Mesenchymal stem cell (in vitro differentiated cells and primary cell): ENCODE data around the gene RMDN3. TPM values are rescaled to one million over a fixed set of nuclear protein-coding genes. Genes with fewer than 3 reads are reported as not detected.
A peak's percentile ranks its signal among the peaks of the same experiment; 100 is the strongest.

ENCODE experiments used
- DNase-seq: peaks from one replicate; pipeline ENCODE4 v3.0.0-alpha.2; 2013
- H2AFZ ChIP-seq: one replicate; pipeline ENCODE4 v1.6.1; 2013; ENCODE audit warnings: low read depth, mild to moderate bottlenecking, control low read depth, inconsistent platforms, low read length, moderate library complexity
- H2AK5ac ChIP-seq: 2 replicates; pipeline ENCODE4 v1.6.1; 2013; ENCODE audit warnings: low read length, moderate library complexity, mild to moderate bottlenecking, inconsistent platforms; ENCODE audit not compliant: severe bottlenecking
- H2BK120ac ChIP-seq: one replicate; pipeline ENCODE4 v1.6.1; 2013; ENCODE audit warnings: low read depth, mild to moderate bottlenecking, inconsistent platforms, low read length, moderate library complexity
- H2BK12ac ChIP-seq, 2 experiments: one replicate each; pipeline ENCODE4 v1.6.1; 2013; ENCODE audit warnings: inconsistent platforms in 2 of 2, low read length in 2 of 2, mild to moderate bottlenecking in 2 of 2, moderate library complexity in 2 of 2, control low read depth in 1 of 2
- H2BK15ac ChIP-seq: one replicate; pipeline ENCODE4 v1.6.1; 2013; ENCODE audit warnings: mild to moderate bottlenecking, low read depth, inconsistent platforms; ENCODE audit not compliant: poor library complexity, severe bottlenecking
- H2BK5ac ChIP-seq: 2 replicates; pipeline ENCODE4 v1.6.1; 2013; ENCODE audit warnings: low read depth, mild to moderate bottlenecking, low read length, control low read depth, inconsistent platforms; ENCODE audit not compliant: poor library complexity, severe bottlenecking
- H3K14ac ChIP-seq, 2 experiments: one replicate each; pipeline ENCODE4 v1.6.1; 2013; ENCODE audit warnings: inconsistent platforms in 2 of 2, low read length in 2 of 2, control low read depth in 1 of 2, mild to moderate bottlenecking in 1 of 2, moderate library complexity in 1 of 2
- H3K18ac ChIP-seq, 2 experiments: one replicate each; pipeline ENCODE4 v1.6.1; 2013; ENCODE audit warnings: inconsistent platforms in 2 of 2, low read length in 2 of 2, control low read depth in 1 of 2, low read depth in 1 of 2, mild to moderate bottlenecking in 1 of 2
- H3K23ac ChIP-seq, 2 experiments: one replicate each; pipeline ENCODE4 v1.6.1; 2013; ENCODE audit warnings: inconsistent platforms in 2 of 2, low read length in 2 of 2, mild to moderate bottlenecking in 2 of 2, moderate library complexity in 2 of 2, control low read depth in 1 of 2
- H3K27ac ChIP-seq: 2 replicates; pipeline ENCODE4 v1.5.1; 2013; ENCODE audit warnings: mild to moderate bottlenecking, moderate library complexity, low read length, control low read depth, inconsistent platforms; ENCODE audit not compliant: poor library complexity, severe bottlenecking
- H3K27me3 ChIP-seq, 2 experiments: 2 replicates each; pipeline versions ENCODE4 v1.6.1 to v1.7.0; 2013; ENCODE audit warnings: low read length in 2 of 2, mild to moderate bottlenecking in 2 of 2, moderate library complexity in 2 of 2, control low read depth in 1 of 2, inconsistent platforms in 1 of 2; ENCODE audit not compliant: control insufficient read depth in 1 of 2, insufficient read depth in 1 of 2
- H3K36me3 ChIP-seq, 2 experiments: 2 replicates each; pipeline versions ENCODE4 v1.6.1 to v1.7.0; 2013; ENCODE audit warnings: low read length in 2 of 2, control low read depth in 1 of 2, inconsistent platforms in 1 of 2, low read depth in 1 of 2, mild to moderate bottlenecking in 1 of 2; ENCODE audit not compliant: insufficient read depth in 2 of 2, control insufficient read depth in 1 of 2
- H3K4ac ChIP-seq, 2 experiments: one replicate each; pipeline ENCODE4 v1.6.1; 2013; ENCODE audit warnings: inconsistent platforms in 2 of 2, low read length in 2 of 2, mild to moderate bottlenecking in 2 of 2, moderate library complexity in 2 of 2, control low read depth in 1 of 2, low read depth in 1 of 2
- H3K4me1 ChIP-seq: 2 replicates; pipeline ENCODE4 v1.6.1; 2013; ENCODE audit warnings: low read depth, low read length, control low read depth; ENCODE audit not compliant: control insufficient read depth, insufficient read depth
- H3K4me2 ChIP-seq: 2 replicates; pipeline ENCODE4 v1.6.1; 2013; ENCODE audit warnings: low read length, mild to moderate bottlenecking, inconsistent platforms; ENCODE audit not compliant: poor library complexity, severe bottlenecking
- H3K4me3 ChIP-seq, 2 experiments: 2 replicates each; pipeline versions ENCODE4 v1.5.1 to v1.7.0; 2013; ENCODE audit warnings: low read length in 2 of 2, mild to moderate bottlenecking in 2 of 2, control low read depth in 1 of 2, low read depth in 1 of 2; ENCODE audit not compliant: insufficient read depth in 1 of 2
- H3K79me1 ChIP-seq: replicated peaks from 2 replicates; pipeline ENCODE4 v1.6.1; 2013; ENCODE audit warnings: mild to moderate bottlenecking, control low read depth, low read length, inconsistent platforms; ENCODE audit not compliant: poor library complexity, severe bottlenecking
- H3K9ac ChIP-seq: 2 replicates; pipeline ENCODE4 v1.7.0; 2013; ENCODE audit warnings: mild to moderate bottlenecking, low read length, moderate library complexity
- H3K9me3 ChIP-seq: 2 replicates; pipeline ENCODE4 v1.7.0; 2013; ENCODE audit warnings: mild to moderate bottlenecking, low read length; ENCODE audit not compliant: control insufficient read depth
- H4K8ac ChIP-seq: one replicate; pipeline ENCODE4 v1.6.1; 2013; ENCODE audit warnings: inconsistent platforms, mild to moderate bottlenecking, low read length, moderate library complexity
- H4K91ac ChIP-seq: one replicate; pipeline ENCODE4 v1.6.1; 2013; ENCODE audit warnings: mild to moderate bottlenecking, low read length, inconsistent platforms
- WGBS: methylation state at CpG from one replicate; pipeline ENCODE4 v1.1.7; 2013; ENCODE audit warnings: mixed read lengths; 5-methylcytosine and 5-hydroxymethylcytosine counted together
- polyA plus RNA-seq, 2 experiments: library from polyadenylated mRNA; stranded (reverse); fragments of 200-250 nt; gene quantifications; one replicate each; pipeline ENCODE4 v1.2.3, GENCODE V29; 2013

RMDN3 gene, protein sequence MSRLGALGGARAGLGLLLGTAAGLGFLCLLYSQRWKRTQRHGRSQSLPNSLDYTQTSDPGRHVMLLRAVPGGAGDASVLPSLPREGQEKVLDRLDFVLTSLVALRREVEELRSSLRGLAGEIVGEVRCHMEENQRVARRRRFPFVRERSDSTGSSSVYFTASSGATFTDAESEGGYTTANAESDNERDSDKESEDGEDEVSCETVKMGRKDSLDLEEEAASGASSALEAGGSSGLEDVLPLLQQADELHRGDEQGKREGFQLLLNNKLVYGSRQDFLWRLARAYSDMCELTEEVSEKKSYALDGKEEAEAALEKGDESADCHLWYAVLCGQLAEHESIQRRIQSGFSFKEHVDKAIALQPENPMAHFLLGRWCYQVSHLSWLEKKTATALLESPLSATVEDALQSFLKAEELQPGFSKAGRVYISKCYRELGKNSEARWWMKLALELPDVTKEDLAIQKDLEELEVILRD
- polyA plus RNA-seq (2013, experiment 1 of 2): 15.7 TPM
- polyA plus RNA-seq (2013, experiment 2 of 2): 17.6 TPM

GRCh38 chr15:40754883-40755811, at the start of gene RMDN3:
Gene RMDN3, minus strand, starts transcription at chr15:40755254. Its CDS starts 471 bp downstream, at chr15:40754783.
- peak within 1 kb of the TSS; percentile 98 for H2AFZ ChIP-seq
- peak within 1 kb of the TSS; percentile 91 for H3K4me2 ChIP-seq
- 2% methylated on average over 58 of the region's 66 CpGs for WGBS
- H4K8ac ChIP-seq: peak within 1 kb of the TSS; percentile 84
- no peak within 1 kb of the TSS for H2BK5ac ChIP-seq
- H2BK15ac ChIP-seq: no peak within 1 kb of the TSS
- H2AK5ac ChIP-seq: no peak within 1 kb of the TSS
- H3K18ac ChIP-seq: peak within 1 kb of the TSS; percentile 75 to 81
- H4K91ac ChIP-seq: peak within 1 kb of the TSS; percentile 85
- H3K4ac ChIP-seq: peak within 1 kb of the TSS; percentile 20 to 86
- no peak within 1 kb of the TSS for H3K14ac ChIP-seq
- H3K9ac ChIP-seq: peak within 1 kb of the TSS; percentile 91
- peaks cover 28% of the 10 kb centered on the region for H3K79me1 ChIP-seq
- H3K23ac ChIP-seq: peak within 1 kb of the TSS in 1 of 2 experiments; percentile 94
- peak within 1 kb of the TSS in 1 of 2 experiments; percentile 6 for H2BK12ac ChIP-seq
- H3K4me1 ChIP-seq: peaks cover 6% of the 10 kb centered on the region
- peak within 1 kb of the TSS; percentile 88 to 95 for H3K4me3 ChIP-seq
- no peaks in the 10 kb centered on the region for H3K27me3 ChIP-seq
- H3K36me3 ChIP-seq: peaks cover 14 to 26% of the 10 kb centered on the region in 2 experiments
- peak within 1 kb of the TSS; percentile 50 for H2BK120ac ChIP-seq
- peak within 1 kb of the TSS; percentile 52 for H3K27ac ChIP-seq
- no peaks in the 10 kb centered on the region for H3K9me3 ChIP-seq
- DNase-seq: peak; percentile 94

DNA sequence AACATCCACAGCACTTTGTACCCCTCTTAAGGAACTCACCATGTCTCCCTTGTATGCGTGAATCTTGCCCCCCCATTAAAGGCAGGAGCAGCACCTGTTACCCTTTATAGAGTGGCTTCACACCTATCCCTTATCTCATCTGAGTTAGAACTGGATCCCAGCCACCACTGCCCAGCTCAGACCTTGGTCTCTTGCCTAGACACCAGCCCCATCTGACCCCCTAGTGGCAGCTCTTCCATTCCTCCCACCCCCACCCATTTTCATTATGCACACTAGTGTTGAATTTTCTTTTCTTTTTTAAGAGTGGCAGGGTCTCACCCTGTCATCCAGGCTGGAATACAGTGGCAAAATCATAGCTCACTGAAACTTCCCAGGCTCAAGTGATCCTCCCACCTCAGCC, 48.6 kb upstream of the RMDN3 start:
- Histone ChIP-seq H2AFZ (no peak overlapping the region), H2BK5ac (no peak overlapping the region), H3K4ac (no peak overlapping the region), H2AK5ac (no peak overlapping the region), H2BK12ac (no peak overlapping the region), H3K23ac (no peak overlapping the region), H3K27ac (no peak overlapping the region), H3K79me1 (peaks cover 32% of the 10 kb centered on the region), H3K27me3 (no peaks in the 10 kb centered on the region), H3K18ac (no peak overlapping the region), H3K14ac (no peak overlapping the region), H3K4me2 (no peak overlapping the region), H3K9me3 (no peaks in the 10 kb centered on the region), H3K4me3 (no peak overlapping the region), H3K36me3 (peaks cover 0 to 14% of the 10 kb centered on the region in 2 experiments), H2BK15ac (no peak overlapping the region), H4K91ac (no peak overlapping the region), H2BK120ac (no peak overlapping the region), H3K9ac (no peak overlapping the region), H3K4me1 (peaks cover 8% of the 10 kb centered on the region), H4K8ac (no peak overlapping the region)
- 97% methylated on average over 1 of the region's 1 CpG for WGBS
- no peak for DNase-seq

DNA sequence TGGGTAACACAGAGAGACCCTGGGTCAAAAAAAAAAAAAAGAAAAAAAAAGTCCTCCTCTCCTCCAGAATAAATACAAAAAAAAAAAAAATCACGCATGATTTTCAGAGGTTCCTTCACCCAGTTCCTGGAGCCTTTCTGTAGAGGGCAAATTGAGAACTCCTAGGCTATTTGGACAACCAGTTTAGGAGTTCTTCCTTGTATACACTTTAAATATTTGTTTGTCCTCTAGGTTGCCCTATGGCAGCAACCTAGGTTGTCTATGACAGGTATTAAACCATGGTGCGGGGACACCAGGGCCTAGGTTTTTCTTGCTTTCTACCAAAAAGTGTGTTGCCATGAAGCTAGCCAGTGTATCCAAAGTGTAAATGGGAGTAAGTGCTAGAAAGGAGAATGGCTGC, 48.0 kb upstream of the RMDN3 start:
- H4K8ac ChIP-seq: no peak overlapping the region
- peaks cover 6% of the 10 kb centered on the region for H3K4me1 ChIP-seq
- no peak overlapping the region for H2BK12ac ChIP-seq
- no peaks in the 10 kb centered on the region for H3K27me3 ChIP-seq
- peaks cover 0 to 14% of the 10 kb centered on the region in 2 experiments for H3K36me3 ChIP-seq
- H3K4me3 ChIP-seq: no peak overlapping the region
- H3K27ac ChIP-seq: no peak overlapping the region
- H2BK5ac ChIP-seq: no peak overlapping the region
- H3K9me3 ChIP-seq: no peaks in the 10 kb centered on the region
- H3K23ac ChIP-seq: no peak overlapping the region
- H3K4ac ChIP-seq: no peak overlapping the region
- H3K18ac ChIP-seq: no peak overlapping the region
- H3K9ac ChIP-seq: no peak overlapping the region
- H2AFZ ChIP-seq: no peak overlapping the region
- H3K79me1 ChIP-seq: peaks cover 31% of the 10 kb centered on the region
- no peak overlapping the region for H2BK15ac ChIP-seq
- no peak overlapping the region for H2AK5ac ChIP-seq
- DNase-seq: no peak
- no peak overlapping the region for H3K14ac ChIP-seq
- 96% methylated on average over 1 of the region's 2 CpGs for WGBS
- no peak overlapping the region for H2BK120ac ChIP-seq
- no peak overlapping the region for H3K4me2 ChIP-seq
- H4K91ac ChIP-seq: no peak overlapping the region
